Measurements from ENCODE around the gene RAB6B. TPM values are rescaled to one million over a fixed set of nuclear protein-coding genes. Genes with fewer than 3 reads are reported as not detected.

The RAB6B gene
- total RNA-seq, 2 donors from 2014 or later = 2.2 to 3.0 TPM

DNA sequence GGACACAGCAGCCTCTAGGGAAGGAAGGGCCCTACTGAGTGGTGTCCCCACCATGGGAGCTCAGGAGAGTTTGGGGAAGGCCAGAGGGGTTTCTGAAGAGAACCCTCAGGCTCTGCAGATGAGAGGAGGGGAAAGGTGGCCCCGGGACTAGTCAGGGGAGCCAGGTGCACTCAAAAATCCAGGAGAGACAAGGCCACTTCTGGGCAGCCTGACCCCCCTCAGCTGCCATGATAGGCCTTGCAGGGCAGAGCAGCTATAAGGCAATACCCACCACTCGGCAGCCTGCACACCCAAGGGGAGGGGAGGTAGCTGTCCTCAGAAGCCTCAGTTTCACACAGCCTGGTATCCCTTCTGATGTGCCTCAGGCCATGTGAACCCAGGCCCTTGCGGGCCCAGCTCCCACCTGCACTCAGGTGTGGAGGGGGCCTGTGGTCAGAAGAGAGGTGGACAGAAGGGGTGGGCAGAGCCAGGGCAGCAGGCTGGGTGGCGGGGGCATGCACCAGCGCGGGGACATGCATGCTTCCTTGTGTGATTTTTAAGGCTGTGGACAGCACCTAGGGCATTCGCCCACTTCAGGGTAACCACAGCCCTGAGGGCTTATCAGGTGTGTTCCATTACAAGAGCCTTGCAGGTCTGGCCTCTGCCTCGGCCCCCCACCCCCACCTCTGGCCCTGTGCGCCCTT, 55.5 kb downstream of the RAB6B start:
- Histone ChIP-seq H3K27me3 (ENCODE audit: control insufficient read depth, insufficient read depth, low read length, poor library complexity, severe bottlenecking) (no peaks in the 10 kb centered on the region), H3K4me3 (ENCODE audit: low read length) (no peak overlapping the region), H3K9ac (ENCODE audit: extremely low read depth, low read length, poor library complexity, severe bottlenecking) (no peak overlapping the region), H3K27ac (ENCODE audit: low read depth, low read length) (no peak overlapping the region), H3K9me3 (ENCODE audit: control insufficient read depth, low read length) (no peaks in the 10 kb centered on the region), H3K36me3 (ENCODE audit: control insufficient read depth, insufficient read depth, low read length) (no peaks in the 10 kb centered on the region), H3K4me1 (ENCODE audit: control insufficient read depth, insufficient read depth, low read length) (no peaks in the 10 kb centered on the region)
- no peaks in the 10 kb centered on the region for H3K9me3 Mint-ChIP-seq
- peaks cover 9% of the 10 kb centered on the region for H3K27me3 Mint-ChIP-seq (ENCODE audit: insufficient read depth)
- DNase-seq = no peak
- no peak overlapping the region for H3K27ac Mint-ChIP-seq
- peaks cover 5% of the 10 kb centered on the region for H3K4me1 Mint-ChIP-seq
- H3K36me3 Mint-ChIP-seq (ENCODE audit: low read depth) = no peaks in the 10 kb centered on the region
- no peak overlapping the region for H3K4me3 Mint-ChIP-seq
- 90 to 100% methylated on average over 4 to 9 of the region's 9 CpGs for WGBS, 2 experiments (ENCODE audit: insufficient coverage in 1 of 2, insufficient read length in 1 of 2)
- TF ChIP-seq CTCF (conservative IDR thresholded peaks at IDR 0.05) = no peak

GRCh38 chr3:133838916-133839800, 56.5 kb downstream of the RAB6B start:
- Mint-ChIP-seq H3K4me3 (no peak overlapping the region), H3K9me3 (no peaks in the 10 kb centered on the region), H3K4me1 (no peaks in the 10 kb centered on the region), H3K36me3 (ENCODE audit: low read depth) (no peaks in the 10 kb centered on the region), H3K27me3 (ENCODE audit: insufficient read depth) (peaks cover 3% of the 10 kb centered on the region), H3K27ac (no peak overlapping the region)
- Histone ChIP-seq H3K36me3 (ENCODE audit: control insufficient read depth, insufficient read depth, low read length) (no peaks in the 10 kb centered on the region), H3K9ac (ENCODE audit: extremely low read depth, low read length, poor library complexity, severe bottlenecking) (no peak overlapping the region), H3K27me3 (ENCODE audit: control insufficient read depth, insufficient read depth, low read length, poor library complexity, severe bottlenecking) (no peaks in the 10 kb centered on the region), H3K9me3 (ENCODE audit: control insufficient read depth, low read length) (no peaks in the 10 kb centered on the region), H3K4me1 (ENCODE audit: control insufficient read depth, insufficient read depth, low read length) (no peaks in the 10 kb centered on the region), H3K27ac (ENCODE audit: low read depth, low read length) (no peak overlapping the region), H3K4me3 (ENCODE audit: low read length) (no peak overlapping the region)
- WGBS, 2 experiments (ENCODE audit: insufficient coverage in 1 of 2, insufficient read length in 1 of 2) = 91 to 97% methylated on average over 5 to 12 of the region's 12 CpGs
- TF ChIP-seq CTCF (conservative IDR thresholded peaks at IDR 0.05) = no peak
- no peak for DNase-seq

- no peaks in the 10 kb centered on the region for H3K27me3 ChIP-seq (ENCODE audit: control insufficient read depth, insufficient read depth, low read length, poor library complexity, severe bottlenecking)
- no peak overlapping the region for H3K9ac ChIP-seq (ENCODE audit: extremely low read depth, low read length, poor library complexity, severe bottlenecking)
- H3K4me1 ChIP-seq (ENCODE audit: control insufficient read depth, insufficient read depth, low read length) = no peaks in the 10 kb centered on the region
- no peaks in the 10 kb centered on the region for H3K4me1 Mint-ChIP-seq
- H3K4me3 ChIP-seq (ENCODE audit: low read length) = no peak overlapping the region
- DNase-seq = peak; percentile 22
- no peaks in the 10 kb centered on the region for H3K36me3 ChIP-seq (ENCODE audit: control insufficient read depth, insufficient read depth, low read length)
- no peak overlapping the region for H3K27ac Mint-ChIP-seq
- no peak overlapping the region for H3K4me3 Mint-ChIP-seq
- H3K27me3 Mint-ChIP-seq (ENCODE audit: insufficient read depth) = no peaks in the 10 kb centered on the region
- no peaks in the 10 kb centered on the region for H3K9me3 Mint-ChIP-seq
- H3K36me3 Mint-ChIP-seq (ENCODE audit: low read depth) = no peaks in the 10 kb centered on the region
- TF ChIP-seq CTCF (conservative IDR thresholded peaks at IDR 0.05) = no peak
- H3K9me3 ChIP-seq (ENCODE audit: control insufficient read depth, low read length) = no peaks in the 10 kb centered on the region
- 90 to 96% methylated on average over 4 of the region's 4 CpGs for WGBS, 2 experiments (ENCODE audit: insufficient coverage in 1 of 2, insufficient read length in 1 of 2)
- no peak overlapping the region for H3K27ac ChIP-seq (ENCODE audit: low read depth, low read length)
These were observed 57.3 kb downstream of the RAB6B start for GRCh38 chr3:133838296-133838789.

Data from endodermal cell (in vitro differentiated cells).